ENCODE results near the gene POLR3H.

POLR3H gene

DNA sequence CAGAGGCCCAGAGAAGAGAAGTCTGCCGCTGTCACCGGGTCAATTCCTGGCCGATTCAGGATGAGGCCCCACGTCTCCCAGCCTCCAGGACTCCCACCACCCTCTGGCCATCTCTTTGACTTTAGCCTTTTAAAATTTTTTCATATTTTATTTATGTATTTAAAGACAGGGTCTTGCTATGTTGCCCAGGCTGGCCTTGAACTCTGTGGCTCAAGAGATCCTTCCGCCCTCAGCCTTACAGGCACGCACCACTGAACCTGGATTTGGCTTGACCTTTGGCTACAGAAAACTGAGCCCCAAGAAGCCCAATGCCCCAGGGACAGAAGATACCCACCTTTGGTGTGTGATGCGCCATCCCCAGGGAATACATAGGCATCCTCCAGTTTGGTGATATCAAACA lies 3.9 kb downstream of the POLR3H start:
- TF ChIP-seq TAF1 (IDR thresholded peaks at IDR 0.05; ENCODE audit: low read depth) (no peak), TEAD4 (IDR thresholded peaks at IDR 0.05) (no peak), EGR1 (IDR thresholded peaks at IDR 0.05) (no peak), EP300 (IDR thresholded peaks at IDR 0.05; ENCODE audit: borderline replicate concordance) (no peak), TCF12 (IDR thresholded peaks at IDR 0.05; ENCODE audit: low read depth) (no peak), RAD21 (IDR thresholded peaks at IDR 0.05; ENCODE audit: low read depth) (no peak), ZBTB7A (IDR thresholded peaks at IDR 0.05; ENCODE audit: low read depth) (no peak)
- TF ChIP-seq, protein P1, sequence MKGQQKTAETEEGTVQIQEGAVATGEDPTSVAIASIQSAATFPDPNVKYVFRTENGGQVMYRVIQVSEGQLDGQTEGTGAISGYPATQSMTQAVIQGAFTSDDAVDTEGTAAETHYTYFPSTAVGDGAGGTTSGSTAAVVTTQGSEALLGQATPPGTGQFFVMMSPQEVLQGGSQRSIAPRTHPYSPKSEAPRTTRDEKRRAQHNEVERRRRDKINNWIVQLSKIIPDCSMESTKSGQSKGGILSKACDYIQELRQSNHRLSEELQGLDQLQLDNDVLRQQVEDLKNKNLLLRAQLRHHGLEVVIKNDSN (IDR thresholded peaks at IDR 0.05): no peak

- TF ChIP-seq FOXM1 (IDR thresholded peaks at IDR 0.05; ENCODE audit: borderline replicate concordance, low read depth) (no peak), ZBTB7A (IDR thresholded peaks at IDR 0.05; ENCODE audit: low read depth) (no peak)
Measured at GRCh38 chr22:41540006-41540315, 4.3 kb downstream of the POLR3H start.

DNA sequence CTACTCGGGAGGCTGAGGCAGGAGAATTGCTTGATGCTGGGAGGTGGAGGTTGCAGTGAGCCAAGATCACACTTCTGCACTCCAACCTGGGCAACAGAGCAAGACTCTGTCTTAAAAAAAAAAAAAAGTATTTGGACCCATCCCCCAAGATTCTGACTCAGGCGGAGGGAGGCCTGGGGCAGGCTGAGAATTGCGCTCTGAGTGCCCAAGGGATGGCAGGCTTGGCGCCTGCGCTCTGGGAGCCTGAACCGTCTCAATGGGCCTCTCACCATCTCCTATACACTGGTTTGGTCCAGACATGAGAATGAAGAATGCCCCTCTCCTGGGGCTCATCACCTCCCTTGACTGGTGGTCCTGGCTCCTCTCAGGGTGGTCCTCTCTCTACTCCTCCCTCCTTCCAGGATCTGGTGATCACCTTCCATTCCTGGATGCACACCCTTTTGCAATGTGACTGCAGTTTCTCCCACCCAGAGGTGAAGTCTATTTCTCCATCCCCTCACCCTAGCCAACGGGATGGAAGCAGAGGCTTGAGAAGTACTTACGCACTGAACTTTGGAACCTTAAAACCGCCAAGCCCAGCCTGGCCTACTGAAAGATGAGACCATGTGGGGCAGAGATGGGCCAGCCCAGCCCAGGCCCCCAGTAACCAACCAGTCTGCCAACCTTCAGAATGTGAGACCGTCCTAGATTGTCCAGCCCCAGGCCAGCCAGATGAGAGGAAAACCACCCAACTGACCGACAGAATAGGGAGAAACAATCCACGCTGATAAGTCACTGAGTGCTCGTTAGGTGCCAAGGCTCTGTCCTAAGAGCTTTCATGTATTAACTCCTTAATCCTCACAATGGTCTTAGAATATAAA lies 4.9 kb downstream of the POLR3H start:
- TF ChIP-seq EGR1 (IDR thresholded peaks at IDR 0.05) (no peak), TCF12 (IDR thresholded peaks at IDR 0.05; ENCODE audit: low read depth) (no peak), NFIC (IDR thresholded peaks at IDR 0.05) (no peak), FOXM1 (IDR thresholded peaks at IDR 0.05; ENCODE audit: borderline replicate concordance, low read depth) (no peak), TAF1 (IDR thresholded peaks at IDR 0.05; ENCODE audit: low read depth) (no peak), ZBTB7A (IDR thresholded peaks at IDR 0.05; ENCODE audit: low read depth) (no peak), TEAD4 (IDR thresholded peaks at IDR 0.05) (no peak), RAD21 (IDR thresholded peaks at IDR 0.05; ENCODE audit: low read depth) (no peak), CREB1 (IDR thresholded peaks at IDR 0.05; ENCODE audit: low read depth) (no peak), EP300 (IDR thresholded peaks at IDR 0.05; ENCODE audit: borderline replicate concordance) (no peak), CEBPB (IDR thresholded peaks at IDR 0.05) (no peak), YY1 (IDR thresholded peaks at IDR 0.05; ENCODE audit: low read depth) (no peak)
- TF ChIP-seq, protein P2, sequence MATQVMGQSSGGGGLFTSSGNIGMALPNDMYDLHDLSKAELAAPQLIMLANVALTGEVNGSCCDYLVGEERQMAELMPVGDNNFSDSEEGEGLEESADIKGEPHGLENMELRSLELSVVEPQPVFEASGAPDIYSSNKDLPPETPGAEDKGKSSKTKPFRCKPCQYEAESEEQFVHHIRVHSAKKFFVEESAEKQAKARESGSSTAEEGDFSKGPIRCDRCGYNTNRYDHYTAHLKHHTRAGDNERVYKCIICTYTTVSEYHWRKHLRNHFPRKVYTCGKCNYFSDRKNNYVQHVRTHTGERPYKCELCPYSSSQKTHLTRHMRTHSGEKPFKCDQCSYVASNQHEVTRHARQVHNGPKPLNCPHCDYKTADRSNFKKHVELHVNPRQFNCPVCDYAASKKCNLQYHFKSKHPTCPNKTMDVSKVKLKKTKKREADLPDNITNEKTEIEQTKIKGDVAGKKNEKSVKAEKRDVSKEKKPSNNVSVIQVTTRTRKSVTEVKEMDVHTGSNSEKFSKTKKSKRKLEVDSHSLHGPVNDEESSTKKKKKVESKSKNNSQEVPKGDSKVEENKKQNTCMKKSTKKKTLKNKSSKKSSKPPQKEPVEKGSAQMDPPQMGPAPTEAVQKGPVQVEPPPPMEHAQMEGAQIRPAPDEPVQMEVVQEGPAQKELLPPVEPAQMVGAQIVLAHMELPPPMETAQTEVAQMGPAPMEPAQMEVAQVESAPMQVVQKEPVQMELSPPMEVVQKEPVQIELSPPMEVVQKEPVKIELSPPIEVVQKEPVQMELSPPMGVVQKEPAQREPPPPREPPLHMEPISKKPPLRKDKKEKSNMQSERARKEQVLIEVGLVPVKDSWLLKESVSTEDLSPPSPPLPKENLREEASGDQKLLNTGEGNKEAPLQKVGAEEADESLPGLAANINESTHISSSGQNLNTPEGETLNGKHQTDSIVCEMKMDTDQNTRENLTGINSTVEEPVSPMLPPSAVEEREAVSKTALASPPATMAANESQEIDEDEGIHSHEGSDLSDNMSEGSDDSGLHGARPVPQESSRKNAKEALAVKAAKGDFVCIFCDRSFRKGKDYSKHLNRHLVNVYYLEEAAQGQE (IDR thresholded peaks at IDR 0.05; ENCODE audit: low read depth): no peak
- TF ChIP-seq, protein P1 (IDR thresholded peaks at IDR 0.05): no peak
- TF ChIP-seq, protein P3, sequence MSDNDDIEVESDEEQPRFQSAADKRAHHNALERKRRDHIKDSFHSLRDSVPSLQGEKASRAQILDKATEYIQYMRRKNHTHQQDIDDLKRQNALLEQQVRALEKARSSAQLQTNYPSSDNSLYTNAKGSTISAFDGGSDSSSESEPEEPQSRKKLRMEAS (IDR thresholded peaks at IDR 0.05): no peak

DNA sequence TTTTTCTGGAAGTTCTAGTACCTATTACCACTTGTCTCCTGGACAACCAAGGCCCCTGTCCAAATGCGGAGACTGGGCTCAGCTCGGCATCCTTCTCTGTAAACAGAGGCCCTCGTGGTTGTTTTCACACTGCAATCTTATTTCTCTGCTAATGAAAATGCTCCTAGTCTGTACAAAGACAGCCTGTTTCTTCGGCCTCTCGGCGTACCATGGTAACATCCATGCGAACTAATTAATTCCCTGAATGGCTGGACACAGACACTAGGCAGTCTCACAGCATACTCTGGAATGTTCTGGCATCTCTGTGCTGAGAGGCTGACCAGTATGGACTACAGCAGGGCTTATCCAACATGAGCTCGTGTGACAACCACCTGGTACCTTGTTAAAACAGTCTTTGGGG lies 5.7 kb downstream of the POLR3H start:
- TF ChIP-seq TCF12 (IDR thresholded peaks at IDR 0.05; ENCODE audit: low read depth) (no peak), NFIC (IDR thresholded peaks at IDR 0.05) (no peak), FOXM1 (IDR thresholded peaks at IDR 0.05; ENCODE audit: borderline replicate concordance, low read depth) (no peak), ZBTB7A (IDR thresholded peaks at IDR 0.05; ENCODE audit: low read depth) (no peak), YY1 (IDR thresholded peaks at IDR 0.05; ENCODE audit: low read depth) (no peak), RAD21 (IDR thresholded peaks at IDR 0.05; ENCODE audit: low read depth) (no peak), TAF1 (IDR thresholded peaks at IDR 0.05; ENCODE audit: low read depth) (no peak), EGR1 (IDR thresholded peaks at IDR 0.05) (no peak)
- TF ChIP-seq, protein P1 (IDR thresholded peaks at IDR 0.05): no peak
- TF ChIP-seq, protein P2 (IDR thresholded peaks at IDR 0.05; ENCODE audit: low read depth): no peak
- TF ChIP-seq, protein P3 (IDR thresholded peaks at IDR 0.05): no peak

DNA sequence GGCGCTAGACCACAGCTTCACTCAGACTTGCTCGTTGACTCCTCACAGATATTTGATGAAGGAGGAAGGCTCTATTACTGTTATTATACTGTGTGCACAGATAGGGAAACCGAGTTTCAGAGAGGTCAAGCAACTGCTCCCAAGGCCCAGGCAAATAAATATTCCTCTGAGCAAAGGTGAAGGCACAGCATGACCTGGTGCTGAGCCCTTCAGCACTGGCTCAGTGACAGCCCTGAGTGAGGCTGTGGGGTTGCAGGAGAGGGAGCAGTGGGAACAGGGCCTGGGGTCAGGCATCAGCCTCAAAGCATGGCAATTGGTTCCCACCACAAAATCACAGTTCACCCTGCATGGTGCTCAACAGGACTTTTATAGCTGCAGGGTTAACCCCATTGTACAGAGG lies 7.1 kb downstream of the POLR3H start:
- TF ChIP-seq FOXM1 (IDR thresholded peaks at IDR 0.05; ENCODE audit: borderline replicate concordance, low read depth) (no peak), EP300 (IDR thresholded peaks at IDR 0.05; ENCODE audit: borderline replicate concordance) (no peak), ZBTB7A (IDR thresholded peaks at IDR 0.05; ENCODE audit: low read depth) (no peak)

DNA sequence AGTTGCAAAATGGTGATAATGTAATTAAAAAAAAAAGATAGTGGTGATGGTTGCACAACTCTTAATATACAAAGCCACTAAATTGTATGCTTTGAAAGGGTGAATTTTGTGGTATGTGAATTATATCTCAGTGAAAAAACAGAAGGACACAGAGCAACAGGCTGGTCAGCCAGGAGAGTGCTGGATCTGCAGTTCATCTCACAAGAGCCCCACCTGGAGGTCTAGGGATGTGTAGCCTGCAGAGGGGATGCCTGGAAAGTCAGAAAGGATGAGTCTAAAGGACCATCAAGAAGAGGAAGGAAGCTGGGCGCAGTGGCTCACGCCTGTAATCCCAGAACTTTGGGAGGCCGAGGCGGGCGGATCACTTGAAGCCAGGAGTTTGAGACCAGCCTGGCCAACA lies 9.0 kb downstream of the POLR3H start:
- TF ChIP-seq, protein P3 (IDR thresholded peaks at IDR 0.05): no peak
- TF ChIP-seq EP300 (IDR thresholded peaks at IDR 0.05; ENCODE audit: borderline replicate concordance) (no peak), ZBTB7A (IDR thresholded peaks at IDR 0.05; ENCODE audit: low read depth) (no peak), NFIC (IDR thresholded peaks at IDR 0.05) (no peak), RAD21 (IDR thresholded peaks at IDR 0.05; ENCODE audit: low read depth) (no peak), TAF1 (IDR thresholded peaks at IDR 0.05; ENCODE audit: low read depth) (no peak), FOXM1 (IDR thresholded peaks at IDR 0.05; ENCODE audit: borderline replicate concordance, low read depth) (no peak), CEBPB (IDR thresholded peaks at IDR 0.05) (no peak), CREB1 (IDR thresholded peaks at IDR 0.05; ENCODE audit: low read depth) (no peak), TCF12 (IDR thresholded peaks at IDR 0.05; ENCODE audit: low read depth) (no peak), EGR1 (IDR thresholded peaks at IDR 0.05) (no peak), TEAD4 (IDR thresholded peaks at IDR 0.05) (no peak), YY1 (IDR thresholded peaks at IDR 0.05; ENCODE audit: low read depth) (no peak)
- TF ChIP-seq, protein P2 (IDR thresholded peaks at IDR 0.05; ENCODE audit: low read depth): no peak
